Stimulated activated CD4-positive, alpha-beta T cell treated with anti-CD3 and anti-CD28 coated beads, Interleukin-4, amount 100 ng/mL, for 48 hours (primary cell): ENCODE data around the gene LGR5.

Source experiments
- DNase-seq, 2 donors: peaks; one replicate each; pipeline ENCODE4 v3.0.0-alpha.2; 2020; ENCODE audit warnings: low read depth in 2 of 2

LGR5 gene

DNA sequence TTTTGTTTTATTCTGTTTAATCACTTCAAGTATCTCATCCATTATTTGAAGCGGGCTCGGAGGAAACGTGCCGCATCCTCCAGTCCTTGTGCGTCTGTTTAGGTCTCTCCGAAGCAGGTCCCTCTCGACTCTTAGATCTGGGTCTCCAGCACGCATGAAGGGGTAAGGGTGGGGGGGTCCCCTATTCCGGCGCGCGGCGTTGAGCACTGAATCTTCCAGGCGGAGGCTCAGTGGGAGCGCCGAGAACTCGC is 311 bp upstream of the LGR5 start:
- no peak for DNase-seq

DNA sequence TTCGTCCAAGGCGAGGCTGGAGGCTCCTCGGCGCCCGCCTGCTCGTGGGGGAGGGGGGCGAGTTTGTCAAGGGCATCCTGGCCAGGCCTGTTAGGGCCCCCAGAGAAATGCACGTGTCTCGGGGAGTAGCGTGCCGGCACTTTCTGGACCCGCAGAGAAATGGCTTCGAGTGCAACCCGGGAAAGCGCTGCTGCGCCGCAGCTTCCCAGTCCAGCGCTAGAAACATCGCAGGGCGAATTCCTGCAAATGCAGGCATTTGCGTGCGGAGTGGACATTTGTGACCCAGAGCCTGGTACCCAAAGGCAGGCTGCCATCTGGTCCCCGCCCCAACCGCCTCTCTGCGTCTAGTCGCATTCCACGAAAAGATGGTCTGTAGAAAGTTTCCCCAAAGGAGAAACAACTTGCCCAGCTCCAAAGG is 756 bp downstream of the LGR5 start:
- DNase-seq = no peak

DNA sequence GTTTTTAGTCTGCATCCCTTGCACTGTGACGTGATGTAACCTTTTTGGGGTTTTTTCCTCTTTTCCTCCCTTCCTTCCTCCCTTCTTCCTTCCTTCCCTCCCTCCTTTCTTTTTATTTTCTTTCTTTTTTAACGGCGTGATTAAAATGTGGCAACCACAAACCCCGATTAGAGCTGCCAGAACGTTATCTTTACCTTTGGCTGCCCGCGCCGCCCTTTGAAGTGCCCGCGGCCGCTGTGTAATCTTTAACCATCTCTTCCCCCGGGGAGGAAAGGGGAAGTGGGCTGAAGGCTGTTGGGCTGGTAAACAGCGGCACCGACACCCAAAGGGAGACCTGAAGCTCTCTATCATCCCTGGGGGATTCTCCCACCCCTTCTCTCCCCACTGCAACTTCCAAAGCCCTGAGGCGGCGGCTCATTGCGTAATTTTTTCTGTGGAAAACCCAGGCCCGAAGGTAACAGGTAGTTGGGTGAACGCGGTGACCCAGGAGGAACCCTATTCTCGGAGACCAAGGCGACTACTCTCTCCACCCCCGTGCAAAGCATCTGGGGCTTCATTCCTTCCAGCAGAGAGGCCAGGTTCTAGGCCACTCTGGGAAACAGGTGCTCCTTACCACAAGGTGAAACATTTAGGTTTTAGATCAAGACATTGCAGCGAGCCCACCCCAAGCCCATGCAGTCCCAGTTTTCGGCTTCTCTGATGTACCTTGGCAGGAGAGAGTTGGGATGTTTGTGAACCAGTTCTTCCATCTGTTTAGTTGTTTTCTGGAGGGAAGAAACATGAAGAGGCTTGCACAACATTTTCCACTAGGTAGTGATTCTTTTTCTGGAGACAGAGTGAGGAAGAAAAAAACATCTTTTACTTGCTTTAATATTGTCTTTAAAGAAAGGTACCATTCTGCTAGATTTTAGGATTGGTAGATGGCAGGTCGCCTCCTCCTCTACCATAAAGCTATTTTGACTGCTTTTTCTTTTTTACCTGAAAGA is 1.5 kb downstream of the LGR5 start:
- no peak for DNase-seq

DNA sequence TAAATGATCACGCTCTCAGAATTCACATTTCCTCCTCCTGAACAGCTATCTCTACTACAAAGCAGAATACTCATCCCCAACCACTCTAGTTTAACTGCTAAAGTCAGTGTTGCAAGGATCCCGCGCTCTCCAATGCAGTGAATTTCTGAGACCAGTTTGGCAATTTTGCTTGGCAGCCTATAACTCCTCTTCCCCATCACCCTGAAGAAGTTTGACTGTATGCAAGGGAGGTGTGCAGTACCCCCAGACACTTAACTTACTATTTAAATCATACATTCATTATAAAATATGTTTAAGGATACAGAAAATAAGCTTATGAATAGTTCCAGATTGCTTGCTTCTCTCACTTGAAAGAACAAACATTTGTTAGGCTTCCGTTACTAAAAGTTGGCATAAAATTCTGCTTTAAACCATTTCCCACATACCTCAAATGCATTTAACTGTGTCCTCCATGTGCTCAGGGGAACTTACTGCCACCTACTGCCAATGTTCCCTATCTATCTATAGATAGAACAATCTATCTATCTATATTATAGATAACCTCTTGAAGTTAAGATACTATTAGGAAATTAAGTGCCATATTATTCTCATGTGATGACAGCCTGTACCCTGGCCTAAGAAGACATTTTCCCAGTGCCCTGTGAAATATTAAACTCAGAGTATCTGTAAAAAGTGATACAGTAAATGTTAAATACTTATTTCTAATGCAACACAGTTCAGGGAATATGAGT is 2.4 kb downstream of the LGR5 start:
- no peak for DNase-seq

DNA sequence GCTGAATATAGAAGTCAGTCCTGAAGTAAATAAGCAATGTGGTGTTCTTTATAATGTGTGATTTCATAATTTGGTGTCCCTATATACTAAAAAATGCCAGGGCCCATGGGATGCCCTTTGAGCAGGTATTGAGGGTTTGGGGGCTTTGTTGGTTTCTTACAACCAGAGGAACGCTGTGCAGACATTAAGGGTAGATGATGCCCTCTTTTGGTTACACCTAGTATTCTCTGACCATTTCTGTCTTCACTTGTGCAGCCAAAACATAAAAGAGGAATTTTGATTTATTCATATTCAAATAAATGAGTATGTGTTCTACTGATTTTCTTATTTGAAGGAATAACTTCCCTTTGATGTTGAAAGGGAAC is 3.0 kb downstream of the LGR5 start:
- DNase-seq = no peak

DNA sequence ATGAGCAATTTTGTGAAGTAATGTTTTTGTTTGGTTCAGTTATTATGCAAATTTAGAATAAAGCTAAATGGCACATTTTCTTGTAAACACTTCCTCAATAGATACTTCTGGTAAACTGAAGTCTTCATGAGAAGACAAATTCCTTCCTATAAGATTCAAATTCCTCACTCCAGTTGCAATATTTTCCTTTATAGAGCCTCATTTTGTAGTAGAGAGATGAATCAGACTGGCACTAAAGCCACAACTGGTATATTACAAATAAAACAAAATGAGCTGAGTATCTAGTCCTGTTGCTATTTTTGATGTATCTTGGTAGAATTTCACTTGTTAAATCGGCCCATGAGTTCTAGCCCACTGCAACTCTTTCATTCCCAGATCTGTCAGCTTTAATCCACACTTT is 5.5 kb downstream of the LGR5 start:
- no peak for DNase-seq

DNA sequence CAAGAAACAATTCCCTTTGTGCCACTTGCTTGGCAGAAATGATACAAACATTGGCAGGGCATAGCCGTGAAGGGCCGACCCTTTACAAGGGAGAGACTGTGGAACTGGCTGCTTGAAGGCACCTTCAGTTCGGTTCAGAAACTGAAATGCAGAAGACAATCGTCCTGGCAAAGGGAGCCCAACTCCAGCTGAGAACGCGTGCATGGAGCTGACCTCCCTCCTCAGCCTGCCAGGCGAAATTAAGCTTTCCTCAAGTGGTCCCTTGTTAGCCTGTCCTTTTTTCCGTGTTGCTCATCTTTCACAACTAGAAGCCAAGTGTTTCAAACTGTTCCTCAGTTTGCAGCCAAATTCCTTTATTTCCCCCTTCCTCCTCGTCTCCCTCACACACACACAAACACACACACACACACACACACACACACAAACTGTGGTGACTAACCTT is 8.1 kb downstream of the LGR5 start:
- DNase-seq = no peak

DNA sequence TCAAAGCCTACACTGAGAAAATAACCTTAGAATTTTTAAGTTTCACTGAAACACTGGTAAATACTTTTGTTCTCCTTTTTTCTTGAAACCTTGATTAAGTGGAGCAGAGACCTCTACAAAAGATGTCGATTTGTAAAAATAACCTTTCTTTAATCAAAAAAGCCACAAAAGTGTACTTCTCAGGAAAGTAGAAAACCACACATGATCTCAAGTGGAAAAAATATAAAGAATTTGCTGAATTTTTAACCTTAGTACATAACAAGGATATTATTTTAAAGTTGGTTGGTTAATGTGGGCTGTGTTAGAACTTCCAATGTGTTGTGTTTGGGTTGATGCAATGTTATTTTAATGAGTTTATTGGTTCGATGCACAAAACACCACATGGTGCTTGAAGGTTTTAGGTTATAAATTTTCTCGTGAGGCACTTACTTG is 8.6 kb downstream of the LGR5 start:
- no peak for DNase-seq

DNA sequence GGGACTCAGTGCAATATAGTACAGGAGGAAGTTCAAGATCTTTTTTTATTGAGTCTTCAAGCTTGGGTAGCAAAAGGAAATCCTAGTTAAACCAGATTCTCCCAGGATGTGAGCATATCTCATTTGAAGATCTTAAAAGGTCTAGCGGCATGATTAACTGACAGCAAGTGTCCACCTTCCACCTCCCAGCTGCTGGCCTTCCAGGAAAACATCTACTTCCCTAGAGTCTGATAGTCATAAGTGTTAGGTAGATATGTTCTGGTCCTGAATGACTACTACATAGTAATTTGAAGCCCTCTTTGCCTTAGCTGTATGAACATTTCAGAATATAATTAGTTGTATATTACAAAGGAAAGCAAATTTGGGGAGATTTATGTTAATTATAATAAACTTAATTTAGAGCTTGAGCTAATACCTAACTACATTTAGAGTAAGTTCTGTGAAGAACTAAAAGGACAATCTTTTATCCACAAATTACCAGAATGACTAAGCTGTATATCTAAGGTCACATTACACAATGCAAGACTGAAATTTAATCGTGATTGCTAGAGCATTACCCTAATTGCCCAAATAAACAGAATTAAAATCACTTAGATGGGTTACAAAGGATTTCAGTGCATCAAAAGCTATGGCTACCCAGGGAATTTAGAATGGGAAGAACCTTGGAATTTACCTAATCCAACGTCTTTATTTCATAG is 9.9 kb downstream of the LGR5 start:
- DNase-seq = no peak

DNA sequence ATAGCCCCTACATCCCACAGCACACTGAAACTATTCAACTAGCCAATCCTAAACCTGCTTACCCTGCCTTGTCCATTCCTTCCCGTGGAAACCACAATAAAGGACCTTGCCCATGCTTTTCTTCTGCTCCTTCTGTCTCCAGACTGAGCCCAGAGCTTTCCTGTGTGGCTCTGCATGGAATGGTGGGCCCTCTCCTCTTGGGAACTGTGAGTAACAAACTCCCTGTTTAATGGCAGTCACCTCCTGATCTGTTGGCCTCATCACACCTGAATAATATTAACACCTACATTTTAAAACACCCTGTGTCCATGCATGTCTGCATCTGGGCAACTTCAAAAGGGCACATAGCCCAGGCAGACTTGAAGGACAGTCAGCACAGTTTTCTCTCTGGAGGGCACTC is 12.4 kb downstream of the LGR5 start:
- no peak for DNase-seq

DNA sequence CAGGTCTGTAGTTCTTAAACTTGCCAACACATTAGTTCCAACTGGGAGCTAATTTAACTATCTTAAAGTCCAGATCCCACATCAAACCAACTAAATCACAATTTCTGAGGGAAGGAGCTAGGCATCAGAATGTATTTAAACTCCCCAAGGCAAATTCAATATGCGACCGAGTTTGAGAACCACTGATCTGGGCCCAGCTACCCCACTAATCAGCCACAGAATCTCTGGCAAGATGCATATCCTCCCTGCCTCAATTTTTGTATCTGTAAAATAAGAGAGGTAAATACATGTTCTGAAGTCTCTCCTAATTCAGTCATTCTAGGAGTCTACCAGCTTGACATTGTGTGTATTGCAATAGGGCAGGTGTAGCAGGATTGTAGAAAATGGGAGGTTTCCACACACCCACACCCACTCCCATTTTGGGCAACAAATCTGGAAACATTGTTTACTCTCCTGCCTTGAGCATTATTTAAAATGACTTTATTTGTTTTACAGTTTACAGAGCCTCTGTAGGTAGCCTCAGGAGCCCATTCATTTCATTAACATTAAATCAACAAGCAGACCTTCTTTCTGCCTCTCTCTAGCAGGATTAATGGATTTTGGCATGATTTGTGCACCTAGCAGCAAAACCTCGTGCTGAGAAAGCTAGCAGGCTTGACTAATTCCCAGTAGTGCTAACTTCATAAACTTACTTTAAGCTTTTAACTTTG is 15.6 kb downstream of the LGR5 start:
- no peak for DNase-seq

DNA sequence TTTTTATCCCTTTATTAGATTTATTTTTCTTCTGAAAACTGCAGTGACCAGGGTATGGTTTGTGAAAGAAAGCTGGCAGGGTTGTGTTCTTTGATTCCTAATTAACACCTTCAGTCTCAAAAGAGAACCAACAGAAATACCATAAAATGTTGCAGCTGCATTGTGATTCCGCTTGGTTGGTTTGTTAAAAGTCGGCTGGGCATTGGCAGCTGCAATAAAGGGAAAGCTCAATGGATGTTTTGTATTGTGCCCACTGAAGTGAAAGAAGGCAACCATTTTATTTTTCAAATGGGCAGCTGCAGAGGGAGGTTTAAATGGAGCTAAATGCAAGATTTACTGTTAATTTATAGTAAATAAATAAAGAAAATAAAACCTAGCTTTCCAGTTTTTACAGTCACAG is 16.7 kb downstream of the LGR5 start:
- no peak for DNase-seq

DNA sequence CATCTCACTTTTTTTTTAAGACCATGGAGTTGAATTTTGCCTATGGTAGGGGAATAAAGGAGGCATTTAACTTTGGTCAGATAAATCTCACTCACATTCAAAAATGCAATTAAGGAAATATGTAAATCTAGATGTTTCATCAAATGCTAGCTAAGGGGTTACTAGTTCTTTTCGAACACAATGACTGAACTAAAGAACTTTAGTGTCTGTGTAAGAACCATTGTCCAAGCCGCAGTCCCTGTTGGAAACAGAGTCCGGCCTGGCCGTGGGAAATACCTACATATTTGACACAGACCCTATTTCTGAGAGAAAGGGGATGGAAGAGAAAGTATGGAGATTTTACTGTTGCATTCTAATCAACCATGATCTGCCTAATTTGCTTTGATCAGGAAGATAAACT is 17.4 kb downstream of the LGR5 start:
- no peak for DNase-seq

DNA sequence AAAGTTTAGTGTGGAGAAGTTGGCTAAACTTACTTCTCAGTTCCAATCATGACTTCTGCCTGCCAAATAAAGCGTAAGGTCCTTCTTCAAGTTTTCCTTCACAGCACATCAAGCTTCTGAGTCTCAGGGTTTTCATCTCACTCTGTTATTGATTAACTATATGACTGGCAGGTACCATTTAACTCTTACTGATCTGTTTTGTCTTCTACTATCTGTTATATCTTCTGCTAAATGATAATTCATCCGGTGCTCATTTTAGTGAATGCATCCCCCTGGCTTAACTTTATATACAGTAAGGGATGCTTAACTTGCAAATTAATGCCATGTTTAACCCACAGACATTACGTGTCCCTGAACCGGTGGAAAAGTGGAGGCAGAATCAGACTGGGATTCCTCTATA is 20.7 kb downstream of the LGR5 start:
- no peak for DNase-seq

DNA sequence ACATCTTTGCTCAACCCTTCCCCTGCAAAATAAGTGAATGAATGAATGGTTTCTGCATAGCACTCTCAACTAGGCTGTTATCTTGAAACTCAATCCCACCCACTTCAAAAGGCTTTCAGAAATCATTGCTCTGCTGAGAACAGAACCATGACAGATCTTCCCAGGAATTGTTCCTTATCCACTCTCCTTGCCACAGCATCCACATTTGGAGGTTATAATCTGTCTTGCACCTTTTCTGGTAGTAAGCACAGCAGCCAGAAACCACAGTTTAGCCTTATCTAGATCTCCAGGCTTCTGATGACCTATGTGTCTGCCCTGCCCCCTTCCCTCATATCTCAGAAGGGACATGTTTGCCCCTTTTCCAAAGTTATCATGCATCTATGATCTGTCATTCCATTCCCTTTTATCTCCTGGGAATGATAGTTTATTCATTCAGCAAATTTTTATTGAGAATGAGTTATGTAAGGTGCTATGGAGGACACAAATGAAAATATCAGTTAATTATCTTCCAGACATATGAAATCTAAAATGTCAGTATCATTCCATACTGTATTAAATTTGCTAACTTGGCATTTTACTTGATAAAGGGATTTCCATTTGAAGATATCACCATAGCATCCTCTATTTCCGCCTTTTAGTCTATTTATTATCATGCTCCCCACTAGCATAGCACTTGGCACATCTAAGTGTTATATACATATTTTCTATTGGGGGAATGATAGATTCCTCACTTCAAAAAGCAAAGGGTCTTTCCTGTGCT is 21.4 kb downstream of the LGR5 start:
- DNase-seq = no peak

DNA sequence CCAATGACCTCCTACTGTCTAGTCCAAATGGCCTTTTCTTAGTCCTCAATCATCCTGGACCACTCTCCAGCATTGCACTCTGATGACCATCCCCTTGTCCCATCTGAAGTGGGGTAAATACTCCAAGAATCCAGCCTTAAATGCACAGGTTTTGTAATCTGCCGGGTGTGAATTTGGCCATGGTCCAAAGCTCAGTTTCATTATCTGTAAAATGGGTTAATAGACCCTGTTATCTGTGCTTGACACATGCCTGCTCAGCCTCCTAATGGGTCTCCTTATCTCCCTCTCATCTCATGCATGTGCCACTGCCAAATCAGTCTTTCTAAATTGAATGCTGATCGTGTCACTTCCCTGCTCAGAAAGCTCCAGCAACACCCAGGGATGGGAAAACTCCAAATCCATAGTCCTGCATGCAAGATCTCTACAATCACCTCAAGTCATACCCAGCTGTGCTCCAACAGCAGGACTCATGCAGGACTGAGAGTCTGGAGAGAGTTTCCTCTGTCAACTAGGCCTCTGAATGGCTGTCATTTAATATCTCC is 22.3 kb downstream of the LGR5 start:
- DNase-seq = no peak

DNA sequence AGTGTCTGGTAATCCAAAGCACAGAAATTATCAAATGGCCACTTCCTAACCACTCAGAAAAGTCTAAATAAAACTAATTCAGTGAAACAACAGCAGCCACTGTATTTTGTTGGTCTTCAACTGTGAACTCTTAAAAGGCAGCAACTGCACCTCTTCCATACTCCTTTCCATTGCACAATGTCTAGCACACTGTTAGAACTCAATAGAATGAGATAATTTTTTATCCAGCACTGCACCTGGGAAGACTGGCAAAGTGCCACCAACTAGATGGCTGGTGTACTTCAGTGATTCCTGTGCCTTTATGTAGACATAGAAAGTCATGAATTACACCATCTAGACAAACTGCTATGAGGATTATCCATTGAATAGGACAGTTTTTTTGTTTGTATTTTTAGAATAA is 26.2 kb downstream of the LGR5 start:
- DNase-seq = no peak

DNA sequence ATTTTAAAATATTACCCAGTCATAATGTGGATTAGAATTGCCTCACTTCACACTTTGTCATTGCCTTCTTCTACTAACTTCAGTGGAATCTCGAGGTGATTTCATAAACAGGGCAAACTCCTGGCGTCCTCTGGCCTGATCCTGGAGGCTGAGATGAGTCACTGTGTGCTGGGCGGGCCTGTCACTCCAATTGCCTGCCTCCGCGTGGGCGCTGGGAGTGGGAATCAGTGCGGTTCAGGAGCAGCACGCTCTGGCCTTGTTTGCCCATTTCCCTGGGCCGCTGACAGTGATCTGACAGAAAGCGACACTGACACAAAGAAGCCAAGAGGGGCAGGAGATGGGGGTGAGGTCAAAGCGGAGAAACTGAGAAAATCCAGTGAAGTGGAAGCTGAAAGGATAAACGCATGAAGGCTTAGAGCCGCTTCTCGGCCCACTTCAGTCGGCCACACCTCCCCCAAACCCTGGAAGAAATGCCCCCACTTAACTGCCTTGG is 29.7 kb downstream of the LGR5 start:
- no peak for DNase-seq

DNA sequence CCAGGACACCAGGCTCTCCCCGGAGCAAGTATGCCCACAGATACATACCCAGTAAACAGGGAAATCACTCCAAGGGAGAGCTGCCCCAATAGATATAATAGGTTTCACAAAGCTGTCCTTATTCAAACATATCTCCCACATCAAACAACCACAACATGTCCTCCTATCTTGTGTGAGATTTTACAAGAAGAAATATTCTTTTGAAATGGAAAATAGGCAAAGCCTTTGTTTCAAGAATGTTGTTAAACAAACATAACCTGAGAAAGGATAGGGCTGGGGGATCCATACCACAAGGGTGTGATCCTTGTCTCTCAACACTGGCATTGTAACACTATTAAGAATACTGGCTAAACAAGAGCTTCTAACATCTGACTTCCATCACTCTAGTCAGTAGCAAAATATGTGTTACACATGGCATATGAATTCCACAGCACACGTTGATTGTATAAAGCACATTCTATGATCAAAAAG is 32.9 kb downstream of the LGR5 start:
- no peak for DNase-seq

DNA sequence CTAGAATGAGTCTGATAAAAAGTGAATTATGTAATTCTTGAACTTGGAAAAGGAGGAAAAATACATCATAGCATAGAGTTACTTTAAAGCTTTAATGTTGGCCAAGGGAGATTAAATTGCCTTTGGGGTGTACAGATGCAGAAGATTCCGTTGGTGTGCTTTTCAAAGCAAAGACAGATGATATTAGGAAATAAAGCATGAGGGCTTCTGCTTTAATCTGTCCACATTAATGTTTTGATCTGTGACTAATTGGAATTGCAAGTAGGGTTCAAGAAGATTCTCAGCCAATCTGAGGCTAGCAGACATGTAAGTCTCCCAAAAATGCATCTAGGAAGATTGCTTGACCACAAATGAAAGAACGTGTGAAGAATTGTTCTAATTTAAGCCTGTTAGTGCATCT is 35.2 kb downstream of the LGR5 start:
- DNase-seq = no peak

DNA sequence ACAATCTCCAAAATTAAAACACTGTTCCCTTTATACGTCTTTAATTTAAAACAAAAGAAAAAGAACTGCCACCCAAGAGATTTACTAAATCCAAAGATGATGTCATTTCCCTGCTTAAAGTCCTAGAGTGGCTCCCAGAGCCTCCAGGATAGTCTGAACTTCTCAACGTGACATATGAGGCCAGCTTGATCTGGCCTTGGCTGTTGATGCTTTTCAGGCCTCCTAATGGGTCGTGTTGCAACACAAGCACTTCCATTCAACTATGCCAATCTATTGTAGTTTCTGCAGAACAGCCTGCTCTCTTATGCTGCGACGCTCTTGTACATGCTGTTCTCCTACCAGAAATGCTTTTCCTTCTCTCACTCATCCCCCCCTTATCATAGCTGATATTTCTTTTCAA is 35.7 kb downstream of the LGR5 start:
- no peak for DNase-seq
